SK-N-SH (cell line): ENCODE data around the gene FHL5. TPM values are rescaled to one million over a fixed set of nuclear protein-coding genes. Genes with fewer than 3 reads are reported as not detected.

Source experiments
- CTCF ChIA-PET: fragments of 300-600, 350-600 bp; formaldehyde crosslinking; extraction: SDS; loops from one replicate; lab custom pipeline; 2021; lab: Yijun Ruan, JAX
- POLR2A ChIA-PET: fragments of 350-600 bp; sonication (Branson Sonifier 250); formaldehyde crosslinking; extraction: SDS; loops from one replicate; lab custom pipeline; 2020; ENCODE audit warnings: antibody characterized with exemption, inconsistent platforms; lab: Yijun Ruan, JAX
- DNase-seq: peaks from one replicate; pipeline ENCODE4 v3.0.0; 2012
- H2AFZ ChIP-seq: fragments of 200-600 bp; sonication (generic); 2 replicates; pipeline ENCODE4 v1.8.1; 2016; ENCODE audit warnings: antibody characterized with exemption, mild to moderate bottlenecking, low read depth
- H3F3A ChIP-seq: fragments of 200-600 bp; sonication (generic); replicated peaks from 2 replicates; pipeline ENCODE3; 2016; ENCODE audit warnings: antibody characterized with exemption, mild to moderate bottlenecking; ENCODE audit not compliant: insufficient read depth
- H3K27ac ChIP-seq, 2 experiments: fragments of 200-500 bp in 1 of 2; fragments of 200-600 bp in 1 of 2; sonication (Bioruptor generic) in 1 of 2; sonication (generic), shearing (Covaris generic) in 1 of 2; 2 replicates each; pipeline versions ENCODE4 v1.5.1 to v1.6.1; 2014 to 2016; ENCODE audit warnings: low read depth in 2 of 2, inconsistent platforms in 1 of 2, low read length in 1 of 2, mild to moderate bottlenecking in 1 of 2, mixed read lengths in 1 of 2
- H3K27me3 ChIP-seq: fragments of 200-600 bp; sonication (generic), shearing (Covaris generic); 2 replicates; pipeline ENCODE4 v1.6.1; 2016; ENCODE audit warnings: mixed run types; ENCODE audit not compliant: insufficient read depth
- H3K36me3 ChIP-seq, 2 experiments: fragments of 200-500 bp in 1 of 2; fragments of 200-600 bp in 1 of 2; sonication (Bioruptor generic) in 1 of 2; sonication (generic) in 1 of 2; replicated peaks in 1 of 2; 2 replicates each; pipeline versions ENCODE3 to v1.5.1; 2014 to 2016; ENCODE audit warnings: low read length in 1 of 2, mild to moderate bottlenecking in 1 of 2; ENCODE audit not compliant: insufficient read depth in 2 of 2, control insufficient read depth in 1 of 2
- H3K4me1 ChIP-seq, 2 experiments: fragments of 200-500 bp in 1 of 2; fragments of 200-600 bp in 1 of 2; sonication (Bioruptor generic) in 1 of 2; sonication (generic), shearing (Covaris generic) in 1 of 2; 2 replicates each; pipeline versions ENCODE4 v1.5.1 to v1.6.1; 2014 to 2016; ENCODE audit warnings: low read depth in 1 of 2, low read length in 1 of 2, mixed run types in 1 of 2; ENCODE audit not compliant: insufficient read depth in 2 of 2, control insufficient read depth in 1 of 2
- H3K4me2 ChIP-seq: fragments of 200-600 bp; sonication (generic), shearing (Covaris generic); 2 replicates; pipeline ENCODE4 v1.6.1; 2017; ENCODE audit warnings: mixed run types
- H3K4me3 ChIP-seq, 2 experiments: fragments of 200-500 bp in 1 of 2; fragments of 200-600 bp in 1 of 2; sonication (Bioruptor generic) in 1 of 2; sonication (generic), shearing (Covaris generic) in 1 of 2; 2 replicates each; pipeline versions ENCODE4 v1.5.1 to v1.8.1; 2014 to 2016; ENCODE audit warnings: low read depth in 2 of 2, inconsistent platforms in 1 of 2, low read length in 1 of 2, mild to moderate bottlenecking in 1 of 2, mixed read lengths in 1 of 2, moderate library complexity in 1 of 2
- H3K79me2 ChIP-seq: fragments of 200-600 bp; sonication (generic); 2 replicates; pipeline ENCODE4 v1.8.1; 2017; ENCODE audit warnings: mild to moderate bottlenecking; ENCODE audit not compliant: insufficient read depth
- H3K9ac ChIP-seq: fragments of 200-600 bp; sonication (generic); 2 replicates; pipeline ENCODE4 v1.6.1; 2017; ENCODE audit warnings: mixed run types
- H3K9me2 ChIP-seq: fragments of 200-600 bp; sonication (generic); 2 replicates; pipeline ENCODE4 v1.6.1; 2017; ENCODE audit warnings: mixed run types
- H3K9me3 ChIP-seq: fragments of 200-600 bp; sonication (generic); 2 replicates; pipeline ENCODE4 v1.6.1; 2017; ENCODE audit warnings: mixed run types, mild to moderate bottlenecking, moderate library complexity
- H4K20me1 ChIP-seq: fragments of 200-600 bp; sonication (generic); 2 replicates; pipeline ENCODE4 v1.6.1; 2017; ENCODE audit warnings: mild to moderate bottlenecking, mixed run types; ENCODE audit not compliant: insufficient read depth
- CHD2 ChIP-seq: fragments of 150-350 bp; IDR thresholded peaks from 2 replicates; pipeline ENCODE4 v1.6.1; 2018; ENCODE audit warnings: low read length; ENCODE audit not compliant: partially characterized antibody
- ELF1 ChIP-seq: IDR thresholded peaks from 2 replicates; pipeline ENCODE4 v1.4.0; 2012
- EP300 ChIP-seq, 2 experiments: IDR thresholded peaks; 2 replicates each; pipeline versions ENCODE4 v1.4.0 to v1.6.1; 2012; ENCODE audit warnings: borderline replicate concordance in 1 of 2, low read depth in 1 of 2, low read length in 1 of 2
- EZH2phosphoT487 ChIP-seq: fragments of 200-600 bp; sonication (generic); IDR thresholded peaks from 2 replicates; pipeline ENCODE4 v1.6.1; 2017; ENCODE audit warnings: low read depth, mixed run types, mild to moderate bottlenecking, antibody characterized with exemption, moderate library complexity, borderline replicate concordance
- FOSL2 ChIP-seq: IDR thresholded peaks from 2 replicates; pipeline ENCODE4 v1.4.0; 2012; ENCODE audit warnings: low read depth, mild to moderate bottlenecking, moderate library complexity, borderline replicate concordance
- FOXM1 ChIP-seq: IDR thresholded peaks from 2 replicates; pipeline ENCODE4 v1.4.0; 2012; ENCODE audit warnings: low read depth, mild to moderate bottlenecking
- GABPA ChIP-seq: IDR thresholded peaks from 2 replicates; pipeline ENCODE4 v1.4.0; 2012; ENCODE audit warnings: low read depth, mild to moderate bottlenecking
- MEF2A ChIP-seq: IDR thresholded peaks from 2 replicates; pipeline ENCODE4 v1.4.0; 2012; ENCODE audit warnings: low read depth, borderline replicate concordance
- NFIC ChIP-seq: IDR thresholded peaks from 2 replicates; pipeline ENCODE4 v1.4.0; 2012; ENCODE audit warnings: borderline replicate concordance
- PBX3 ChIP-seq: IDR thresholded peaks from 2 replicates; pipeline ENCODE4; 2012
- RAD21 ChIP-seq: IDR thresholded peaks from 2 replicates; pipeline ENCODE4 v1.6.1; 2012; ENCODE audit warnings: mild to moderate bottlenecking, low read length
- RFX5 ChIP-seq: IDR thresholded peaks from 2 replicates; pipeline ENCODE4 v1.6.1; 2012; ENCODE audit warnings: mild to moderate bottlenecking, improper control_type of control experiment, low read length
- RXRA ChIP-seq: IDR thresholded peaks from 2 replicates; pipeline ENCODE4 v1.4.0; 2012; ENCODE audit warnings: low read depth, mild to moderate bottlenecking, borderline replicate concordance
- SMC3 ChIP-seq: IDR thresholded peaks from 2 replicates; pipeline ENCODE4 v1.6.1; 2012; ENCODE audit warnings: low read depth, low read length, improper control_type of control experiment
- TCF12 ChIP-seq: IDR thresholded peaks from 2 replicates; pipeline ENCODE4 v1.4.0; 2012
- TEAD4 ChIP-seq: IDR thresholded peaks from 2 replicates; pipeline ENCODE4 v1.4.0; 2012; ENCODE audit warnings: mild to moderate bottlenecking, borderline replicate concordance; ENCODE audit not compliant: insufficient read depth
- YY1 ChIP-seq: IDR thresholded peaks from 2 replicates; pipeline ENCODE4 v1.4.0; 2012; ENCODE audit warnings: low read depth, mild to moderate bottlenecking
- WGBS: methylation state at CpG from one replicate; pipeline ENCODE4 v1.1.6; 2017; ENCODE audit warnings: low lambda C conversion rate; 5-methylcytosine and 5-hydroxymethylcytosine counted together
- polyA plus RNA-seq, 3 experiments: library from polyadenylated mRNA; depleted of rRNA; stranded (reverse); fragments of >200 nt; gene quantifications; 2 replicates each; pipeline ENCODE4 v1.2.3, GENCODE V29; 2012
- TF ChIP-seq, protein P1 (sequence below): IDR thresholded peaks from 2 replicates; pipeline ENCODE4 v1.4.0; 2012; ENCODE audit warnings: low read depth, borderline replicate concordance
- TF ChIP-seq, protein P2 (sequence below): IDR thresholded peaks from 2 replicates; pipeline ENCODE4 v1.4.0; 2012; ENCODE audit warnings: low read depth, borderline replicate concordance
- TF ChIP-seq, protein P3 (sequence below): fragments of 200-600 bp; sonication (generic); IDR thresholded peaks from 2 replicates; pipeline ENCODE4 v1.6.1; 2017; ENCODE audit warnings: antibody characterized with exemption, mild to moderate bottlenecking, moderate library complexity

The FHL5 gene
- polyA plus RNA-seq, 1 of the 3 experiments (the other 2 are of a cell fraction): not detected

DNA sequence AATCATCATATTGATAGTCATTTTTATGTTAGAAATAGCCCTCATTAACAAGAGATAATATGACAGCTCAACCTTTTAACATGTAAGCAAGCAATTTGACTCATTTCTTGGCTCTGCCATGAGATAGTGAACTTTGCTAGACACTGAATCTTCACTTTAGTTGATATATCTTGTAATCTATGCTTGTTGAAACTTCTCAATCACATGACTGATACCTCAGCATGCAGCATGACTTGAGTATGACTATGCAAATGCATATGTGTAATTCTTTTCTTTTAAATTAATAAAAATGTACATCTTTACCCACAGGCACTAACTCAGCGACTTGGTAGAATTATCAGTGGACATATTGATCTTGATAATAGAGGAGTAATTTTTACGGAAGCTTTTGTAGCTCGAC is 34.7 kb upstream of the FHL5 start:
- WGBS: 93% methylated on average over 3 of the region's 3 CpGs
- no peaks in the 10 kb centered on the region for H4K20me1 ChIP-seq
- CTCF ChIA-PET: interaction anchor here (1.1 kb wide), 1 partner anchor 15 kb away, joined by 4 read pairs; no protein-coding TSS in a partner anchor
- POLR2A ChIA-PET: no interaction called here
- TF ChIP-seq SMC3 (no peak), TEAD4 (no peak), ELF1 (no peak), RAD21 (no peak), EZH2phosphoT487 (no peak), FOSL2 (no peak), RFX5 (no peak), CHD2 (no peak), EP300 (IDR thresholded peaks at IDR 0.05; ENCODE audit: borderline replicate concordance in 1 of 2, low read depth in 1 of 2, low read length in 1 of 2) (no peak), GABPA (no peak), MEF2A (no peak), NFIC (no peak), FOXM1 (no peak), PBX3 (no peak), TCF12 (no peak), YY1 (no peak), RXRA (no peak)
- TF ChIP-seq, protein P1, sequence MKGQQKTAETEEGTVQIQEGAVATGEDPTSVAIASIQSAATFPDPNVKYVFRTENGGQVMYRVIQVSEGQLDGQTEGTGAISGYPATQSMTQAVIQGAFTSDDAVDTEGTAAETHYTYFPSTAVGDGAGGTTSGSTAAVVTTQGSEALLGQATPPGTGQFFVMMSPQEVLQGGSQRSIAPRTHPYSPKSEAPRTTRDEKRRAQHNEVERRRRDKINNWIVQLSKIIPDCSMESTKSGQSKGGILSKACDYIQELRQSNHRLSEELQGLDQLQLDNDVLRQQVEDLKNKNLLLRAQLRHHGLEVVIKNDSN: no peak
- TF ChIP-seq, protein P2, sequence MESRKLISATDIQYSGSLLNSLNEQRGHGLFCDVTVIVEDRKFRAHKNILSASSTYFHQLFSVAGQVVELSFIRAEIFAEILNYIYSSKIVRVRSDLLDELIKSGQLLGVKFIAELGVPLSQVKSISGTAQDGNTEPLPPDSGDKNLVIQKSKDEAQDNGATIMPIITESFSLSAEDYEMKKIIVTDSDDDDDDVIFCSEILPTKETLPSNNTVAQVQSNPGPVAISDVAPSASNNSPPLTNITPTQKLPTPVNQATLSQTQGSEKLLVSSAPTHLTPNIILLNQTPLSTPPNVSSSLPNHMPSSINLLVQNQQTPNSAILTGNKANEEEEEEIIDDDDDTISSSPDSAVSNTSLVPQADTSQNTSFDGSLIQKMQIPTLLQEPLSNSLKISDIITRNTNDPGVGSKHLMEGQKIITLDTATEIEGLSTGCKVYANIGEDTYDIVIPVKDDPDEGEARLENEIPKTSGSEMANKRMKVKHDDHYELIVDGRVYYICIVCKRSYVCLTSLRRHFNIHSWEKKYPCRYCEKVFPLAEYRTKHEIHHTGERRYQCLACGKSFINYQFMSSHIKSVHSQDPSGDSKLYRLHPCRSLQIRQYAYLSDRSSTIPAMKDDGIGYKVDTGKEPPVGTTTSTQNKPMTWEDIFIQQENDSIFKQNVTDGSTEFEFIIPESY: no peak
- TF ChIP-seq, protein P3, sequence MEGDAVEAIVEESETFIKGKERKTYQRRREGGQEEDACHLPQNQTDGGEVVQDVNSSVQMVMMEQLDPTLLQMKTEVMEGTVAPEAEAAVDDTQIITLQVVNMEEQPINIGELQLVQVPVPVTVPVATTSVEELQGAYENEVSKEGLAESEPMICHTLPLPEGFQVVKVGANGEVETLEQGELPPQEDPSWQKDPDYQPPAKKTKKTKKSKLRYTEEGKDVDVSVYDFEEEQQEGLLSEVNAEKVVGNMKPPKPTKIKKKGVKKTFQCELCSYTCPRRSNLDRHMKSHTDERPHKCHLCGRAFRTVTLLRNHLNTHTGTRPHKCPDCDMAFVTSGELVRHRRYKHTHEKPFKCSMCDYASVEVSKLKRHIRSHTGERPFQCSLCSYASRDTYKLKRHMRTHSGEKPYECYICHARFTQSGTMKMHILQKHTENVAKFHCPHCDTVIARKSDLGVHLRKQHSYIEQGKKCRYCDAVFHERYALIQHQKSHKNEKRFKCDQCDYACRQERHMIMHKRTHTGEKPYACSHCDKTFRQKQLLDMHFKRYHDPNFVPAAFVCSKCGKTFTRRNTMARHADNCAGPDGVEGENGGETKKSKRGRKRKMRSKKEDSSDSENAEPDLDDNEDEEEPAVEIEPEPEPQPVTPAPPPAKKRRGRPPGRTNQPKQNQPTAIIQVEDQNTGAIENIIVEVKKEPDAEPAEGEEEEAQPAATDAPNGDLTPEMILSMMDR: no peak
- no peaks in the 10 kb centered on the region for H3K9me3 ChIP-seq
- H3K4me2 ChIP-seq: no peak overlapping the region
- no peak for DNase-seq
- H3K4me3 ChIP-seq: no peak overlapping the region
- no peaks in the 10 kb centered on the region for H3K27me3 ChIP-seq
- H3K4me1 ChIP-seq: peaks cover under 1% of the 10 kb centered on the region in 2 experiments; a peak in 2 of 4 replicates
- H3K27ac ChIP-seq: no peak overlapping the region
- no peak overlapping the region for H2AFZ ChIP-seq
- H3K36me3 ChIP-seq: peaks cover 80 to 90% of the 10 kb centered on the region in 2 experiments
- H3K79me2 ChIP-seq: peaks cover 9% of the 10 kb centered on the region
- no peaks in the 10 kb centered on the region for H3K9me2 ChIP-seq
- no peak overlapping the region for H3K9ac ChIP-seq
- peaks cover 3% of the 10 kb centered on the region for H3F3A ChIP-seq
